ENCODE results near the gene RNASEH1.

Gene RNASEH1

DNA sequence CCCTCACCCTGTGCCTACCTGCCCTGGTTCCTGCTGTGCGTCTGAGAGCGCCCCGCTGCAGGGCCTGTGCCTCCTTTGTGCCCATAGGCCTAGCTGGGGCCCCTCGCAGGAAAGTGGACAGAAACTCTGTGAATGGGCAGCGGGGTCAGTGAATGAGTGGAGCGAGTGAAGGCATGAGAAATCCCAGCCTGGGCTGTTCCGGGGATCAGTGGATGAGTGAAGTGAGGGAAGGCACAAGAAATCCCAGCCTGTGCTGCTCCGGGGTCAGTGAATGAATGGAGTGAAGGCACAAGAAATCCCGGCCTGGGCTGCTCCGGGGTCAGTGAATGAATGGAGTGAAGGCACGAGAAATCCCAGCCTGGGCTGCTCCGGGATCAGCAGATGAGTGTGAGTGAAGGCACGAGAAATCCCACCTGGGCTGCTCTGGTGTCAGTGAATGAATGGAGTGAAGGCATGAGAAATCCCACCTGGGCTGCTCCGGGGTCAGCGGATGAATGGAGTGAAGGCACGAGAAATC, 38.8 kb upstream of the RNASEH1 start:
- no peaks in the 10 kb centered on the region for H3K36me3 ChIP-seq (ENCODE audit: low read length)
- no peak overlapping the region for H3K9ac ChIP-seq (ENCODE audit: low read length)
- no peaks in the 10 kb centered on the region for H3K9me2 ChIP-seq (replicated peaks; ENCODE audit: insufficient read depth, low read length)
- no peaks in the 10 kb centered on the region for H3K9me3 ChIP-seq (ENCODE audit: insufficient read depth, low read length)
- TF ChIP-seq CTCF (IDR thresholded peaks at IDR 0.05; ENCODE audit: insufficient read depth, low read length, poor library complexity, severe bottlenecking): no peak
- no peak for TF ChIP-seq EZH2phosphoT487 (conservative IDR thresholded peaks at IDR 0.05; ENCODE audit: low read length)
- no peaks in the 10 kb centered on the region for H3F3A ChIP-seq (ENCODE audit: insufficient read depth)
- no peak overlapping the region for H2AFZ ChIP-seq (ENCODE audit: low read depth, low read length, severe bottlenecking)
- H3K4me2 ChIP-seq (ENCODE audit: low read depth, low read length, poor library complexity, severe bottlenecking): no peak overlapping the region
- no peak overlapping the region for H3K4me3 ChIP-seq (ENCODE audit: insufficient read depth, low read length, poor library complexity, severe bottlenecking)
- H3K79me2 ChIP-seq (ENCODE audit: insufficient read depth, low read length): no peaks in the 10 kb centered on the region
- H4K20me1 ChIP-seq (ENCODE audit: low read depth, low read length): no peaks in the 10 kb centered on the region
- H3K27me3 ChIP-seq (ENCODE audit: low read length): no peaks in the 10 kb centered on the region
- H3K27ac ChIP-seq (ENCODE audit: low read depth, low read length): no peak overlapping the region

DNA sequence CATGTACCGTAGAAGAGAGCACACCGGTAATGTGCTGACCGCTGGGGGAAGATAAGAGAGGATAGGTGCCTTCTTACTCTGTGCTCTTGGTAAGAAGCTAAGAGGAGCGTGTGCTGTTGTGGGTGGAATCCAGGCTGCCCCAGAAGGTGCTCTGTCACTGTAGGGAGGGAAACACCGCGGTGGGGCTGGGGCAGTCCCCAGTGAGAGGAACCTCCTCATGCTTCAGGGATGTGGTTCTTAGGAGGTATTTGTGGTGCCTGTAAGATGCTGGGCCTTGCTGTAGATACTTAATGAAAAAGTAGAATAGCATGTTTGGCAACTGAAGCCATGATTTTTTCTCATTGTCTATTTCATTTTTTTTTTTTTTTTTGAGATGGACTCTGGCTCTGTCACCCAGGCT, 37.9 kb upstream of the RNASEH1 start:
- H2AFZ ChIP-seq (ENCODE audit: low read depth, low read length, severe bottlenecking): no peak overlapping the region

DNA sequence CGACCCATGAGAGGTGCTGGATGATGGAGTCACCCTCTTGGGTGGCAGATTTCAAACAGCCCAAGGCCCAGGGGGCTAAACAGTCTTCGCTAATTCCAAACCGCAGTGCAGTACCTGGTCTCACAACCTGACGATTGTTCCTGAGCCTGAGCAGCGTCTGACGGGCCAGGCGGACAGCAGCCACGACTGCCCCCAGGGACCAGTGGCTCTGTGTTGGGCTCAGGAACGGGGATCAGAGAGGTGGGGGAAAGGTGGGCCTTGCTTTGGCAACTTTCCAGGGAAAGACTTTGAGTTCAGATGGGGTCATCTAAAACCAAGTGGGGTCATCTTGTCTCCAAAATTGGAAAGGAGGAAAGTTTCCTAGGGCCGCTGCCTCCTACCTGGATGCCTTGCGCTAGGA, 37.3 kb upstream of the RNASEH1 start:
- Histone ChIP-seq H2AFZ (ENCODE audit: low read depth, low read length, severe bottlenecking) (no peak overlapping the region), H3K27me3 (ENCODE audit: low read length) (no peaks in the 10 kb centered on the region), H3K36me3 (ENCODE audit: low read length) (no peaks in the 10 kb centered on the region), H3K9me3 (ENCODE audit: insufficient read depth, low read length) (no peaks in the 10 kb centered on the region), H3K9me2 (replicated peaks; ENCODE audit: insufficient read depth, low read length) (no peaks in the 10 kb centered on the region), H3K27ac (ENCODE audit: low read depth, low read length) (no peak overlapping the region), H4K20me1 (ENCODE audit: low read depth, low read length) (no peaks in the 10 kb centered on the region), H3F3A (ENCODE audit: insufficient read depth) (no peaks in the 10 kb centered on the region), H3K9ac (ENCODE audit: low read length) (no peak overlapping the region), H3K4me2 (ENCODE audit: low read depth, low read length, poor library complexity, severe bottlenecking) (no peak overlapping the region), H3K4me3 (ENCODE audit: insufficient read depth, low read length, poor library complexity, severe bottlenecking) (no peak overlapping the region), H3K79me2 (ENCODE audit: insufficient read depth, low read length) (no peaks in the 10 kb centered on the region)
- no peak for TF ChIP-seq EZH2phosphoT487 (conservative IDR thresholded peaks at IDR 0.05; ENCODE audit: low read length)
- TF ChIP-seq CTCF (IDR thresholded peaks at IDR 0.05; ENCODE audit: insufficient read depth, low read length, poor library complexity, severe bottlenecking): no peak

More for the DNA sequence above, 37.9 kb upstream of the RNASEH1 start:
- Histone ChIP-seq H3F3A (ENCODE audit: insufficient read depth) (no peaks in the 10 kb centered on the region), H3K27ac (ENCODE audit: low read depth, low read length) (no peak overlapping the region), H3K27me3 (ENCODE audit: low read length) (no peaks in the 10 kb centered on the region), H4K20me1 (ENCODE audit: low read depth, low read length) (no peaks in the 10 kb centered on the region), H3K4me2 (ENCODE audit: low read depth, low read length, poor library complexity, severe bottlenecking) (no peak overlapping the region), H3K36me3 (ENCODE audit: low read length) (no peaks in the 10 kb centered on the region), H3K79me2 (ENCODE audit: insufficient read depth, low read length) (no peaks in the 10 kb centered on the region), H3K4me3 (ENCODE audit: insufficient read depth, low read length, poor library complexity, severe bottlenecking) (no peak overlapping the region), H3K9me2 (replicated peaks; ENCODE audit: insufficient read depth, low read length) (no peaks in the 10 kb centered on the region), H3K9ac (ENCODE audit: low read length) (no peak overlapping the region), H3K9me3 (ENCODE audit: insufficient read depth, low read length) (no peaks in the 10 kb centered on the region)
- no peak for TF ChIP-seq EZH2phosphoT487 (conservative IDR thresholded peaks at IDR 0.05; ENCODE audit: low read length)
- TF ChIP-seq CTCF (IDR thresholded peaks at IDR 0.05; ENCODE audit: insufficient read depth, low read length, poor library complexity, severe bottlenecking): no peak

Data from SU-DHL-6 (cell line).